ENCODE measurements around the gene NELFCD. TPM values are rescaled to one million over a fixed set of nuclear protein-coding genes. Genes with fewer than 3 reads are reported as not detected.

NELFCD gene
- total RNA-seq, 2 donors from 2014 or later = 47.1 to 64.4 TPM

DNA sequence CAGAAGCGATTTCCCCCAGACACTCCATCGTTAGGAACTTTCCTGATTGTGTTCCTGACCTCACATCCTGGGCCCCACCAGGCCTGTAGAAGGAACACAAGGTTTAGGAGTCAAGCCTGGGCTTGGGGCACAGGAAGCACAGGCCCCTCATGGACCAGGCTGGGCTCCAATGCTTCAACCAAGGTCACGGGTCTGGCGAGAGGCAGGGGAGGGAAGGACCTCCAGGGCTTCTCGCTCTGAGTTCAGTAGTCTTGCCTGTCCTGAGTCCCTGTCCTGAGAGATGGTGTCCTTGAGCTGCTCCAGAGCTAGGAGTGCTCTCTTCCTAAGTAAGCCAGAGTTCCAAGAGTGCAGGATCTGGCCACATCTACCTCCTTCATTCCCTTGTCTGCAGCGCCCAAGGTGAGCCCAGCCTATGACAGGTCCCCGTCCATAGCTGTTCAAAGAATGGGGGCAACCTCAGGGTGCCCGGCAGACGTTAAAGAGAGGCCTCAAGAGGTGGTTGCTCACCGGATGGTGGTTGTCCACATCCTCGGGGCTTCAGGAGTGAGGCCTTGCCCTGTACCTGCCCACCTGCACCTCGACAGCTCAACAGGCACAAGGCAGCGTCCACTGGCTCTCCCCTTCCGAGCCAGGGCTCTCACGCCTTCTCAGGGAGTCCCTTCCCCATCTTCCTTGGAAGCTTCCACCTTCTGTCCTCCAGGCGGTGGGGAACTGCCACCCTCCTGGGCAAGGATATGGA lies 36.6 kb downstream of the NELFCD start:
- Histone ChIP-seq H3K27me3 (no peaks in the 10 kb centered on the region), H3K4me1 (no peaks in the 10 kb centered on the region), H3K36me3 (no peaks in the 10 kb centered on the region), H3K27ac (no peak overlapping the region), H3K9ac (ENCODE audit: low read depth in 2 of 2, low read length in 2 of 2) (no peak overlapping the region), H3K4me3 (no peak overlapping the region), H3K9me3 (no peaks in the 10 kb centered on the region)
- intact Hi-C loops (cut with DNase I) = no loop called here
- TF ChIP-seq, protein P1, sequence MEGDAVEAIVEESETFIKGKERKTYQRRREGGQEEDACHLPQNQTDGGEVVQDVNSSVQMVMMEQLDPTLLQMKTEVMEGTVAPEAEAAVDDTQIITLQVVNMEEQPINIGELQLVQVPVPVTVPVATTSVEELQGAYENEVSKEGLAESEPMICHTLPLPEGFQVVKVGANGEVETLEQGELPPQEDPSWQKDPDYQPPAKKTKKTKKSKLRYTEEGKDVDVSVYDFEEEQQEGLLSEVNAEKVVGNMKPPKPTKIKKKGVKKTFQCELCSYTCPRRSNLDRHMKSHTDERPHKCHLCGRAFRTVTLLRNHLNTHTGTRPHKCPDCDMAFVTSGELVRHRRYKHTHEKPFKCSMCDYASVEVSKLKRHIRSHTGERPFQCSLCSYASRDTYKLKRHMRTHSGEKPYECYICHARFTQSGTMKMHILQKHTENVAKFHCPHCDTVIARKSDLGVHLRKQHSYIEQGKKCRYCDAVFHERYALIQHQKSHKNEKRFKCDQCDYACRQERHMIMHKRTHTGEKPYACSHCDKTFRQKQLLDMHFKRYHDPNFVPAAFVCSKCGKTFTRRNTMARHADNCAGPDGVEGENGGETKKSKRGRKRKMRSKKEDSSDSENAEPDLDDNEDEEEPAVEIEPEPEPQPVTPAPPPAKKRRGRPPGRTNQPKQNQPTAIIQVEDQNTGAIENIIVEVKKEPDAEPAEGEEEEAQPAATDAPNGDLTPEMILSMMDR (IDR thresholded peaks at IDR 0.05) = no peak
- DNase-seq = no peak

DNA sequence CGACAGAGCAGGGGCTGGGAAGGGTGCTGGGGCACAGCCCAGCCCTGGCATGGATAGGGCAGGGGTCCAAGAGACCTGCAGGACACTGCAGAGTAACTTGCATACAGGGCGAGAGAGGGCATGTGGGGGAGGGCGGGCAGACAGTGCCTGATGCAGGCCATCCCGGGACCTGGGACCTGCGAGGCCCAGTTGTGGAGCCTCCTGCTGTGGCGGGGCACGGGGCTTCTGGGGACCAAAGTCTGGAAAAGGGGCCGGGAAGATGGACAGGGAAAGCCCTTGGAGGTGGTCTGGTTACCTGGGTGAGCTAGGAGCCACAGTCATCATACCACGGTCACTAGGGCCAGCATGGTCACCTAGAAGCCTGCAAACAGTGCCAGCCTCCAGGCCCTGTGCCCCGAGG lies 37.8 kb downstream of the NELFCD start:
- Histone ChIP-seq H3K4me3 (no peak overlapping the region), H3K9ac (ENCODE audit: low read depth in 2 of 2, low read length in 2 of 2) (no peak overlapping the region), H3K4me1 (no peaks in the 10 kb centered on the region), H3K27me3 (no peaks in the 10 kb centered on the region), H3K36me3 (no peaks in the 10 kb centered on the region), H3K27ac (no peak overlapping the region), H3K9me3 (no peaks in the 10 kb centered on the region)
- no peak for DNase-seq
- intact Hi-C loops (cut with DNase I) = no loop called here
- TF ChIP-seq, protein P1 (IDR thresholded peaks at IDR 0.05) = no peak

DNA sequence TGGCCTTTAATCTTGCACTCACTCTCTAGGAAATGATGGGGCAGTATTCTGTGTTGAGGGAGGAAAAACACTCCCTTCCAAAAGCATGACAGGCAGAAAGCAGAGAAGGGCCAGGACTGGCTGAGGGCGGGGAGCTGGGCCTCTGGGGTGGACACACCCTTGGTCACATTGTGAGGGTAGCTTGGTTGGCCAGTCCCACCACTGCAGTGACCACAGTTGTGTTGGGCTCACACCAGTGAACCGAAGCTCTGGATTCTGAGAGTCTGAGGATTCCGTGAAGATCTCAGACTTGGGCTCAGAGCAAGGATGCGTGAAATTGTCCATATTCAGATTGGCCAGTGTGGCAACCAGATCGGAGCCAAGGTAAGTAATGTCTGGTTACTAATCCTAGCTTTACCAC lies 38.2 kb downstream of the NELFCD start, which contains the start of gene TUBB1:
TSS of gene TUBB1 (plus strand) at position 213 of the 400 bp plus-strand sequence. CDS start at position 307, 94 bp downstream.
- H3K9ac ChIP-seq (ENCODE audit: low read depth in 2 of 2, low read length in 2 of 2) = no peak within 1 kb of the TSS
- H3K36me3 ChIP-seq = no peaks in the 10 kb centered on the region
- H3K4me1 ChIP-seq = no peaks in the 10 kb centered on the region
- TF ChIP-seq, protein P1 (IDR thresholded peaks at IDR 0.05) = no peak
- H3K9me3 ChIP-seq = no peaks in the 10 kb centered on the region
- no peak within 1 kb of the TSS for H3K4me3 ChIP-seq
- no peaks in the 10 kb centered on the region for H3K27me3 ChIP-seq
- intact Hi-C loops (cut with DNase I) = no loop called here
- no peak for DNase-seq
- H3K27ac ChIP-seq = no peak within 1 kb of the TSS

DNA sequence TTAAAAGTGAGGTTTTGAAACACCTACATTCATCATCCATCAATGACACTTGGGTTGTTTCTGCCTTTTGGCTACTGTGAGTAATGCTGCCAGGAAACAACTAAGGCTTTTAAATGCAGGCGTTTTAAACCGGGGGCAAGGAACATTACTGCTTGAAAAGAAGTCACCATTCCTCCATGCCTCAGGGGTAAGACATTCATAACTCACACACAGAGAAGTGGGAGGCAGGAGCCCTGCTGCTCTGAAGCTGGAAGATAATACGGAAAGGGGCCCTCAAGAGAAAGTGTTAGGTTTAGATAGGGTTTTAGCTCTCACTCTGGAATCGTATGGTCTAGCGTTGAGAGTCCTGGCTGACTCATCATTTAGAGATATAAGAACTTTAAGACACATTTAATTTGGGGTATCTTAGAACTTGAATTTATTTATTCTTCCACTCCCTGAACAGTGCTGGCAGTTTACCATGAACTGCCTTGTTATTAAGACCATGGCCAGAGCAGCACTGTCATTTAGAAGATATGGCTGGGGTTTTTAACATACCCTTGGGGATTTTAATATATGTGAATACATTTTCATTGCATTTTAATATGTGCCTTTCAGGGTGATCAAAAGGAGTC lies 40.0 kb downstream of the NELFCD start:
- no peaks in the 10 kb centered on the region for H3K4me1 ChIP-seq
- H3K36me3 ChIP-seq = no peaks in the 10 kb centered on the region
- TF ChIP-seq, protein P1 (IDR thresholded peaks at IDR 0.05) = no peak
- no peak overlapping the region for H3K27ac ChIP-seq
- no peak overlapping the region for H3K4me3 ChIP-seq
- no peak for DNase-seq
- no peak overlapping the region for H3K9ac ChIP-seq (ENCODE audit: low read depth in 2 of 2, low read length in 2 of 2)
- no peaks in the 10 kb centered on the region for H3K27me3 ChIP-seq
- intact Hi-C loops (cut with DNase I) = no loop called here
- H3K9me3 ChIP-seq = no peaks in the 10 kb centered on the region

DNA sequence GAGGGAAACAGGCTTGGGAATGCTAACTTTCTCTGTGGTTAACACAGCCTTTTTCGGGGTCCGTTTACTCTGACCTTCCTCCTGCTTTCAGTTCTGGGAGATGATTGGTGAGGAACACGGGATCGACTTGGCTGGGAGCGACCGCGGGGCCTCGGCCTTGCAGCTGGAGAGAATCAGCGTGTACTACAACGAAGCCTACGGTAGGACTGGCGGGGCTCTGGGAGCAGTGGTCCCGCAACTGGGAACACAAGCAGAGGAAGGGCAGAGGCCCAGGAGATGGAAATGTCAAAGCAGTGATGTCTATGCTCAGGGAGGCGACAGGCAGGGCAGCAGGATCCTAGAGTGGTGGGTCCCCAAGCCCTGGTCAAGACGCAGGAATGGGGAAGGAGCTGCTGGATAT lies 41.7 kb downstream of the NELFCD start:
- Histone ChIP-seq H3K9me3 (no peaks in the 10 kb centered on the region), H3K27me3 (no peaks in the 10 kb centered on the region), H3K9ac (ENCODE audit: low read depth in 2 of 2, low read length in 2 of 2) (no peak overlapping the region), H3K4me3 (no peak overlapping the region), H3K27ac (no peak overlapping the region), H3K4me1 (no peaks in the 10 kb centered on the region), H3K36me3 (no peaks in the 10 kb centered on the region)
- DNase-seq = no peak
- intact Hi-C loops (cut with DNase I) = no loop called here
- TF ChIP-seq, protein P1 (IDR thresholded peaks at IDR 0.05) = no peak

Measured in colonic mucosa (tissue), 4 donors.